SK-N-SH treated with all-trans-retinoic acid at 6 μM for 48 hours (cell line): ENCODE results near the gene HS1BP3.

Source experiments
- ATAC-seq: fragments of 200-7000 bp; cut with Tn5 transposase; 3 replicates; pipeline ENCODE4 v1.9.1; 2020; ENCODE audit warnings: mild to moderate bottlenecking, moderate library complexity
- ARNTL ChIP-seq: fragments of 450-650 bp; formaldehyde crosslinking; IDR thresholded peaks from 2 replicates; pipeline ENCODE4 v1.5.0; 2020; ENCODE audit warnings: low read depth, mild to moderate bottlenecking, moderate library complexity, borderline replicate concordance
- BACH2 ChIP-seq: fragments of 250-450 bp; sonication (Bioruptor Pico); IDR thresholded peaks from 2 replicates; pipeline ENCODE4 v1.9.0; 2021; ENCODE audit warnings: mild to moderate bottlenecking, borderline replicate concordance
- CREB5 ChIP-seq: fragments of 250-450 bp; sonication (Bioruptor Pico); IDR thresholded peaks from 2 replicates; pipeline ENCODE4 v1.5.1; 2020; ENCODE audit warnings: low read depth, mild to moderate bottlenecking, moderate library complexity
- CSRNP3 ChIP-seq: fragments of 250-450 bp; sonication (Bioruptor Pico); IDR thresholded peaks from 2 replicates; pipeline ENCODE4 v1.5.1; 2021; ENCODE audit warnings: mild to moderate bottlenecking, moderate library complexity
- ESRRG ChIP-seq: fragments of 250-450 bp; sonication (Bioruptor Pico); IDR thresholded peaks from 2 replicates; pipeline ENCODE4 v1.6.1; 2021; ENCODE audit warnings: mild to moderate bottlenecking
- GLIS3 ChIP-seq: fragments of 250-450 bp; sonication (Bioruptor Pico); IDR thresholded peaks from 2 replicates; pipeline ENCODE4 v1.5.0; 2020; ENCODE audit warnings: mild to moderate bottlenecking, moderate library complexity
- ISL1 ChIP-seq: fragments of 250-450 bp; sonication (Bioruptor Pico); IDR thresholded peaks from 2 replicates; pipeline ENCODE4 v2.1.2; 2022; ENCODE audit warnings: mild to moderate bottlenecking, moderate library complexity
- OSR1 ChIP-seq: fragments of 250-450 bp; sonication (Bioruptor Pico); IDR thresholded peaks from 2 replicates; pipeline ENCODE4 v1.8.0; 2022; ENCODE audit warnings: moderate library complexity, mild to moderate bottlenecking, inconsistent platforms
- PATZ1 ChIP-seq: fragments of 250-450 bp; sonication (Bioruptor Pico); IDR thresholded peaks from 2 replicates; pipeline ENCODE4 v1.8.0; 2020; ENCODE audit warnings: mild to moderate bottlenecking, moderate library complexity, borderline replicate concordance
- POU6F1 ChIP-seq: fragments of 250-450 bp; sonication (Bioruptor Pico); IDR thresholded peaks from 2 replicates; pipeline ENCODE4 v1.8.0; 2021; ENCODE audit warnings: low read depth, mild to moderate bottlenecking, moderate library complexity, borderline replicate concordance
- PPARA ChIP-seq: fragments of 250-450 bp; sonication (Bioruptor Pico); IDR thresholded peaks from 2 replicates; pipeline ENCODE4 v1.5.0; 2020; ENCODE audit warnings: mild to moderate bottlenecking, borderline replicate concordance
- RARB ChIP-seq: fragments of 250-450 bp; sonication (Bioruptor Pico); IDR thresholded peaks from 2 replicates; pipeline ENCODE4 v1.8.0; 2021; ENCODE audit warnings: mild to moderate bottlenecking, moderate library complexity
- SNAI2 ChIP-seq: fragments of 250-450 bp; sonication (Bioruptor Pico); IDR thresholded peaks from 2 replicates; pipeline ENCODE4 v1.5.0; 2020; ENCODE audit warnings: mild to moderate bottlenecking, moderate library complexity
- TCF4 ChIP-seq: fragments of 250-450 bp; sonication (Bioruptor Pico); IDR thresholded peaks from 2 replicates; pipeline ENCODE4 v1.8.0; 2021; ENCODE audit warnings: mild to moderate bottlenecking, moderate library complexity, borderline replicate concordance
- TOX ChIP-seq: fragments of 250-450 bp; sonication (Bioruptor Pico); IDR thresholded peaks from 2 replicates; pipeline ENCODE4 v1.8.0; 2021; ENCODE audit warnings: mild to moderate bottlenecking, moderate library complexity, borderline replicate concordance
- TSHZ2 ChIP-seq: fragments of 250-450 bp; sonication (Bioruptor Pico); IDR thresholded peaks from 2 replicates; pipeline ENCODE4 v1.5.0; 2020; ENCODE audit warnings: mild to moderate bottlenecking, moderate library complexity
- ZC3H10 ChIP-seq: fragments of 250-450 bp; sonication (Bioruptor Pico); IDR thresholded peaks from 2 replicates; pipeline ENCODE4 v1.5.1; 2021; ENCODE audit warnings: mild to moderate bottlenecking, moderate library complexity
- ZFP3 ChIP-seq: fragments of 250-450 bp; sonication (Bioruptor Pico); IDR thresholded peaks from 2 replicates; pipeline ENCODE4 v1.5.0; 2020; ENCODE audit warnings: mild to moderate bottlenecking, moderate library complexity
- ZFP30 ChIP-seq: fragments of 450-650 bp; formaldehyde crosslinking; IDR thresholded peaks from 2 replicates; pipeline ENCODE4 v1.5.0; 2022; ENCODE audit warnings: mild to moderate bottlenecking, moderate library complexity
- ZNF565 ChIP-seq: fragments of 450-650 bp; formaldehyde crosslinking; conservative IDR thresholded peaks from 2 replicates; pipeline ENCODE4 v1.5.0; 2020; ENCODE audit warnings: low read depth, mild to moderate bottlenecking, moderate library complexity
- ZNF70 ChIP-seq: fragments of 450-650 bp; formaldehyde crosslinking; IDR thresholded peaks from 2 replicates; pipeline ENCODE4 v1.5.0; 2020; ENCODE audit warnings: mild to moderate bottlenecking, moderate library complexity
- ZNF8 ChIP-seq: fragments of 450-650 bp; formaldehyde crosslinking; IDR thresholded peaks from 2 replicates; pipeline ENCODE4 v1.5.0; 2020; ENCODE audit warnings: mild to moderate bottlenecking, moderate library complexity

Gene HS1BP3

GRCh38 chr2:20667531-20668401 lies 16.9 kb upstream of the HS1BP3 start:
- TF ChIP-seq RARB (CRISPR knock-in tag), result no peak
- ATAC-seq, result no peak

GRCh38 chr2:20667151-20667530 lies 16.2 kb upstream of the HS1BP3 start:
- TF ChIP-seq ZFP30 (CRISPR knock-in tag) (no peak), CREB5 (CRISPR knock-in tag) (no peak), ZNF565 (CRISPR knock-in tag) (no peak), POU6F1 (CRISPR knock-in tag) (no peak), PPARA (CRISPR knock-in tag) (no peak), OSR1 (no peak), ZFP3 (CRISPR knock-in tag) (no peak), TCF4 (CRISPR knock-in tag) (no peak), BACH2 (no peak), SNAI2 (CRISPR knock-in tag) (no peak), GLIS3 (no peak)
- ATAC-seq, result no peak

- ATAC-seq, result peak; percentile 10; the same call in 2 of the 3 replicates
- no peak for TF ChIP-seq RARB (CRISPR knock-in tag)
- TF ChIP-seq POU6F1 (CRISPR knock-in tag), result no peak
- no peak for TF ChIP-seq ISL1 (CRISPR knock-in tag)
- TF ChIP-seq GLIS3, result no peak
- no peak for TF ChIP-seq ZFP3 (CRISPR knock-in tag)
- TF ChIP-seq ZFP30 (CRISPR knock-in tag), result no peak
- no peak for TF ChIP-seq OSR1
- no peak for TF ChIP-seq ZNF565 (CRISPR knock-in tag)
- no peak for TF ChIP-seq BACH2
- no peak for TF ChIP-seq CSRNP3
- no peak for TF ChIP-seq TCF4 (CRISPR knock-in tag)
- TF ChIP-seq ESRRG (CRISPR knock-in tag), result no peak
- no peak for TF ChIP-seq ZC3H10 (CRISPR knock-in tag)
- TF ChIP-seq ZNF8 (CRISPR knock-in tag), result no peak
- no peak for TF ChIP-seq TOX (CRISPR knock-in tag)
- TF ChIP-seq SNAI2 (CRISPR knock-in tag), result no peak
These were observed 15.6 kb upstream of the HS1BP3 start, which contains the start of gene GDF7 for GRCh38 chr2:20666304-20667150. Gene GDF7 (plus strand): TSS chr2:20667144. CDS start chr2:20667240, 96 bp downstream.

- TF ChIP-seq TCF4 (CRISPR knock-in tag) (no peak), PATZ1 (CRISPR knock-in tag) (no peak), OSR1 (no peak), ZFP3 (CRISPR knock-in tag) (no peak), ISL1 (CRISPR knock-in tag) (no peak), BACH2 (no peak), RARB (CRISPR knock-in tag) (no peak), TSHZ2 (no peak), ZNF565 (CRISPR knock-in tag) (no peak), ZNF70 (no peak), ARNTL (CRISPR knock-in tag) (no peak), ZC3H10 (CRISPR knock-in tag) (no peak), ZNF8 (CRISPR knock-in tag) (no peak)
- TF ChIP-seq, all 23 proteins: peak for 0
- ATAC-seq, result peak; percentile 23
These were observed 15.1 kb upstream of the HS1BP3 start for GRCh38 chr2:20666005-20666303.
